CD14-positive monocyte (primary cell): ENCODE data around the gene SYCE1. TPM values are rescaled to one million over a fixed set of nuclear protein-coding genes. Genes with fewer than 3 reads are reported as not detected.

Source experiments
- DNase-seq, 3 donors: peaks; one replicate each; pipeline ENCODE4 v3.0.0-alpha.2; 2011 to 2022
- H2AFZ ChIP-seq: 2 replicates; pipeline ENCODE4 v1.6.0; 2012; ENCODE audit warnings: mild to moderate bottlenecking, low read depth, low read length, inconsistent platforms; ENCODE audit not compliant: insufficient read depth, poor library complexity, severe bottlenecking
- H3K27ac ChIP-seq, 2 donors: 1 replicate in 1 of 2; 2 replicates in 1 of 2; pipeline ENCODE4 v1.5.1; 2012 to 2013; ENCODE audit warnings: low read length in 2 of 2, control low read depth in 1 of 2, inconsistent platforms in 1 of 2, low read depth in 1 of 2, mild to moderate bottlenecking in 1 of 2
- H3K27me3 ChIP-seq, 2 donors: one replicate each; pipeline versions ENCODE4 v1.6.0 to v1.6.1; 2011 to 2013; ENCODE audit warnings: low read length in 2 of 2; ENCODE audit not compliant: control insufficient read depth in 2 of 2, insufficient read depth in 2 of 2
- H3K36me3 ChIP-seq, 2 donors: replicated peaks in 1 of 2; 1 replicate in 1 of 2; 2 replicates in 1 of 2; pipeline versions ENCODE4 v1.5.1 to v1.6.1; 2012 to 2013; ENCODE audit warnings: low read length in 2 of 2, control low read depth in 1 of 2, inconsistent platforms in 1 of 2, mild to moderate bottlenecking in 1 of 2; ENCODE audit not compliant: insufficient read depth in 2 of 2, control insufficient read depth in 1 of 2
- H3K4me1 ChIP-seq, 2 donors: 1 replicate in 1 of 2; 2 replicates in 1 of 2; pipeline versions ENCODE4 v1.5.1 to v1.6.1; 2012 to 2013; ENCODE audit warnings: low read length in 2 of 2, control low read depth in 1 of 2, inconsistent platforms in 1 of 2, mild to moderate bottlenecking in 1 of 2, moderate library complexity in 1 of 2; ENCODE audit not compliant: insufficient read depth in 2 of 2, control insufficient read depth in 1 of 2
- H3K4me2 ChIP-seq: replicated peaks from 2 replicates; pipeline ENCODE3; 2012; ENCODE audit warnings: low read length, moderate library complexity, mild to moderate bottlenecking; ENCODE audit not compliant: poor library complexity, severe bottlenecking; ENCODE audit errors: extremely low read depth
- H3K4me3 ChIP-seq, 3 experiments: fragments of 200-600 bp in 1 of 3; sonication (generic) in 1 of 3; replicated peaks in 1 of 3; 1 replicate in 2 of 3; 2 replicates in 1 of 3; pipeline ENCODE4 v1.5.1; 2011 to 2013; ENCODE audit warnings: low read length in 3 of 3, mild to moderate bottlenecking in 3 of 3, control low read depth in 2 of 3, low read depth in 2 of 3, inconsistent platforms in 1 of 3, moderate library complexity in 1 of 3
- H3K79me2 ChIP-seq: 2 replicates; pipeline ENCODE4 v1.6.0; 2012; ENCODE audit warnings: mild to moderate bottlenecking, control low read depth, inconsistent platforms, low read length, moderate library complexity; ENCODE audit not compliant: insufficient read depth
- H3K9ac ChIP-seq: 2 replicates; pipeline ENCODE4 v1.6.0; 2017; ENCODE audit warnings: low read length, mild to moderate bottlenecking; ENCODE audit not compliant: insufficient read depth, poor library complexity, severe bottlenecking
- H3K9me3 ChIP-seq, 2 donors: replicated peaks in 1 of 2; 1 replicate in 1 of 2; 2 replicates in 1 of 2; pipeline versions ENCODE4 v1.5.1 to v1.6.1; 2012 to 2013; ENCODE audit warnings: low read length in 2 of 2, control low read depth in 1 of 2; ENCODE audit not compliant: control insufficient read depth in 1 of 2, insufficient read depth in 1 of 2
- H4K20me1 ChIP-seq: 2 replicates; pipeline ENCODE4 v1.6.0; 2012; ENCODE audit warnings: mild to moderate bottlenecking, low read length, control low read depth, moderate library complexity; ENCODE audit not compliant: insufficient read depth
- H3K27ac Mint-ChIP-seq, 7 donors: one replicate each; pipeline ENCODE4 v1.8.0; 2020; ENCODE audit warnings: mild to moderate bottlenecking in 7 of 7, mixed read lengths in 7 of 7, moderate library complexity in 6 of 7, inconsistent platforms in 2 of 7
- H3K27me3 Mint-ChIP-seq, 3 donors: one replicate each; pipeline ENCODE4 v1.8.0; 2021 to 2022; ENCODE audit warnings: low read depth in 3 of 3, mild to moderate bottlenecking in 3 of 3, mixed read lengths in 3 of 3, moderate library complexity in 3 of 3, inconsistent platforms in 1 of 3
- H3K36me3 Mint-ChIP-seq, 2 donors: one replicate each; pipeline ENCODE4 v1.8.0; 2020; ENCODE audit warnings: mixed read lengths in 2 of 2, inconsistent platforms in 1 of 2, mild to moderate bottlenecking in 1 of 2
- H3K4me1 Mint-ChIP-seq: one replicate; pipeline ENCODE4 v1.8.0; 2020; ENCODE audit warnings: mild to moderate bottlenecking, mixed read lengths
- H3K4me3 Mint-ChIP-seq, 2 donors: one replicate each; pipeline ENCODE4 v1.8.0; 2020; ENCODE audit warnings: mild to moderate bottlenecking in 2 of 2, mixed read lengths in 2 of 2, moderate library complexity in 1 of 2
- H3K9me3 Mint-ChIP-seq, 7 donors: one replicate each; pipeline ENCODE4 v1.8.0; 2020 to 2022; ENCODE audit warnings: mixed read lengths in 7 of 7, mild to moderate bottlenecking in 6 of 7, moderate library complexity in 6 of 7, inconsistent platforms in 2 of 7
- CTCF ChIP-seq: fragments of 200-600 bp; IDR thresholded peaks from one replicate; pipeline ENCODE4 v1.8.0; 2022; ENCODE audit warnings: antibody characterized with exemption, mild to moderate bottlenecking
- WGBS: methylation state at CpG from one replicate; pipeline ENCODE4 v1.1.5; 2013; ENCODE audit warnings: missing lambda C conversion rate; ENCODE audit not compliant: insufficient coverage; 5-methylcytosine and 5-hydroxymethylcytosine counted together
- intact Hi-C, 2 donors: fragments of 100-400 bp; cut with micrococcal nuclease; formaldehyde crosslinking; loops; one replicate each; pipeline versions ENCODE4 v1.15.0 to v1.15.1; 2023
- polyA plus RNA-seq, 3 donors: library from polyadenylated mRNA; depleted of rRNA in 1 of 3; unstranded in 2 of 3; stranded (reverse) in 1 of 3; fragments of 300-500 nt in 2 of 3; fragments of >200 nt in 1 of 3; fragmentation: Illumina TruSeq in 2 of 3; gene quantifications; 1 replicate in 2 of 3; 2 replicates in 1 of 3; pipeline ENCODE4 v1.2.3, GENCODE V29; 2012 to 2021

SYCE1 gene
- polyA plus RNA-seq, 3 donors = 0.12 TPM; not detected in 2

GRCh38 chr10:133525444-133525843, 39.9 kb downstream of the SYCE1 start:
- Histone ChIP-seq H3K27ac (no peak overlapping the region), H2AFZ (no peak overlapping the region), H3K27me3 (peaks cover 24 to 49% of the 10 kb centered on the region in 2 donors), H3K4me2 (no peak overlapping the region), H3K4me1 (peaks cover 23 to 25% of the 10 kb centered on the region in 2 donors), H3K79me2 (no peaks in the 10 kb centered on the region), H3K4me3 (no peak overlapping the region), H3K9me3 (peaks cover 26 to 31% of the 10 kb centered on the region in 2 donors), H4K20me1 (no peaks in the 10 kb centered on the region), H3K36me3 (no peaks in the 10 kb centered on the region), H3K9ac (no peak overlapping the region)
- intact Hi-C loops = loop anchor here in 1 of 2 donors (10.0 kb wide), 1 partner anchor 201 kb away; no protein-coding TSS in a partner anchor
- Mint-ChIP-seq H3K4me1 (peaks cover 23% of the 10 kb centered on the region), H3K9me3 (peaks cover 0 to 28% (median 22%) of the 10 kb centered on the region in 7 donors), H3K36me3 (peaks cover 0 to 2% of the 10 kb centered on the region in 2 donors), H3K4me3 (no peak overlapping the region), H3K27ac (no peak overlapping the region), H3K27me3 (peaks cover 47 to 77% (median 71%) of the 10 kb centered on the region in 3 donors)
- WGBS = 87% methylated on average over 6 of the region's 7 CpGs
- no peak for DNase-seq
- TF ChIP-seq CTCF = no peak

GRCh38 chr10:133523631-133524203, 41.7 kb downstream of the SYCE1 start:
- Mint-ChIP-seq H3K4me1 (peaks cover 14% of the 10 kb centered on the region), H3K27ac (no peak overlapping the region), H3K4me3 (no peak overlapping the region), H3K36me3 (no peaks in the 10 kb centered on the region), H3K27me3 (peaks cover 33 to 63% (median 59%) of the 10 kb centered on the region in 3 donors), H3K9me3 (peaks cover 0 to 23% (median 20%) of the 10 kb centered on the region in 7 donors)
- Histone ChIP-seq H3K4me3 (no peak overlapping the region), H3K79me2 (no peaks in the 10 kb centered on the region), H3K4me2 (no peak overlapping the region), H3K9ac (no peak overlapping the region), H3K4me1 (peaks cover 15% of the 10 kb centered on the region in 2 donors), H3K9me3 (peaks cover 25 to 31% of the 10 kb centered on the region in 2 donors), H3K27ac (no peak overlapping the region), H3K36me3 (no peaks in the 10 kb centered on the region), H4K20me1 (no peaks in the 10 kb centered on the region), H3K27me3 (peaks cover 12 to 40% of the 10 kb centered on the region in 2 donors), H2AFZ (no peak overlapping the region)
- WGBS = 94% methylated on average over 7 of the region's 9 CpGs
- no peak for DNase-seq
- TF ChIP-seq CTCF = no peak
- intact Hi-C loops = loop anchor here in 1 of 2 donors (10.0 kb wide), 1 partner anchor 199 kb away; no protein-coding TSS in a partner anchor
